ENCODE results near the gene ARF3. TPM values are rescaled to one million over a fixed set of nuclear protein-coding genes. Genes with fewer than 3 reads are reported as not detected.

Gene ARF3
- total and polyA plus RNA-seq, 2 of the 13 experiments (the other 11 are each of a cell fraction or from before 2014, with no cell fraction given) = 53.8 to 57.9 TPM

GRCh38 chr12:49000346-49000745, 43.1 kb upstream of the ARF3 start:
- Histone ChIP-seq H3K9ac (ENCODE audit: insufficient read depth, low read depth, low read length) (no peak overlapping the region), H2AFZ (ENCODE audit: low read length) (no peak overlapping the region), H3K27me3 (ENCODE audit: control insufficient read depth in 1 of 2, insufficient read depth in 2 of 2, low read length in 2 of 2) (peaks cover 5 to 22% of the 10 kb centered on the region in 2 experiments; a peak in 4 of 5 replicates), H3K4me2 (ENCODE audit: low read depth, low read length) (peak overlapping the region; percentile 95), H4K20me1 (ENCODE audit: insufficient read depth, low read length) (no peaks in the 10 kb centered on the region; the same call in 1 of the 2 replicates), H3K79me2 (ENCODE audit: insufficient read depth, low read length) (no peaks in the 10 kb centered on the region), H3K36me3 (replicated peaks in 1 of 2; ENCODE audit: control insufficient read depth in 1 of 2, insufficient read depth in 2 of 2, low read length in 2 of 2) (peaks cover 8 to 28% of the 10 kb centered on the region in 2 experiments), H3K4me1 (ENCODE audit: insufficient read depth, low read length) (peaks cover 45% of the 10 kb centered on the region), H3K4me3 (replicated peaks in 1 of 3; ENCODE audit: insufficient read depth in 1 of 3, low read depth in 2 of 3, low read length in 3 of 3) (no peak overlapping the region), H3K27ac (ENCODE audit: extremely low read length, insufficient read depth, low read length) (no peak overlapping the region), H3K9me3 (ENCODE audit: low read length) (no peaks in the 10 kb centered on the region)
- intact Hi-C loops (cut with micrococcal nuclease; ENCODE audit: unreplicated experiment) = no loop called here
- ATAC-seq (no peak), DNase-seq (ENCODE audit: low spot score) (no peak), FAIRE-seq (no peak)
- ChIA-PET CTCF (ENCODE audit: low intra/inter-chr PET ratio, low total read pairs) (no interaction called here), POLR2A (interaction anchor here (1.1 to 3.3 kb wide), 2 partner anchors 9 to 18 kb away, joined by 4 to 13 read pairs; no protein-coding TSS in a partner anchor)
- 96% methylated on average over 2 of the region's 2 CpGs for WGBS (ENCODE audit: low lambda C conversion rate)
- BruUV-seq (replicated peaks) = no TSS peak
- in situ Hi-C loops (cut with HindIII; ENCODE audit: extremely low pct_ligation_motif_present, low pct_unique_long_range_greater_than_20kb) = no loop called here
- TF ChIP-seq KAT2B (IDR thresholded peaks at IDR 0.05; ENCODE audit: borderline replicate concordance, low read depth, low read length) (no peak), NR2F6 (IDR thresholded peaks at IDR 0.05) (no peak), NR2F6 (CRISPR knock-in tag; IDR thresholded peaks at IDR 0.05) (no peak), NKX3-1 (CRISPR knock-in tag; IDR thresholded peaks at IDR 0.05) (no peak), TRIM24 (CRISPR knock-in tag; IDR thresholded peaks at IDR 0.05) (no peak), ZBTB21 (CRISPR knock-in tag; IDR thresholded peaks at IDR 0.05) (no peak), FOSL1 (CRISPR knock-in tag; IDR thresholded peaks at IDR 0.05; ENCODE audit: borderline replicate concordance) (no peak), HCFC1 (IDR thresholded peaks at IDR 0.05; ENCODE audit: low read depth, low read length) (no peak), ZNF709 (CRISPR knock-in tag; IDR thresholded peaks at IDR 0.05) (no peak), ZNF3 (CRISPR knock-in tag; IDR thresholded peaks at IDR 0.05) (no peak), MLX (CRISPR knock-in tag; IDR thresholded peaks at IDR 0.05) (no peak), PBX3 (CRISPR knock-in tag; IDR thresholded peaks at IDR 0.05; ENCODE audit: borderline replicate concordance) (no peak), CSRNP2 (CRISPR knock-in tag; conservative IDR thresholded peaks at IDR 0.05; ENCODE audit: low read depth) (no peak), ZNF703 (CRISPR knock-in tag; IDR thresholded peaks at IDR 0.05; ENCODE audit: borderline replicate concordance) (no peak)
- TF ChIP-seq, protein P1, sequence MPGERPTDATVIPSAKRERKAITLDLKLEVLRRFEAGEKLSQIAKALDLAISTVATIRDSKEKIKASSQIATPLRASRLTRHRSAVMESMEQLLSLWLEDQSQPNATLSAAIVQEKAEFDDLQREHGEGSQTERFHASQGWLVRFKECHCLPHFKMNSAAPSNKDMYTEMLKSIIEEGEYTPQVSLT (CRISPR knock-in tag; IDR thresholded peaks at IDR 0.05; ENCODE audit: borderline replicate concordance, low read depth) = no peak

All from HepG2 (cell line).